HG03469 (cell line): ENCODE results near the gene C11orf71.

Experiments used
- ATAC-seq: cut with Tn5 transposase; IDR thresholded peaks from one replicate; pipeline ENCODE4 v1.9.1; 2021; ENCODE audit warnings: mild to moderate bottlenecking, moderate library complexity, moderate number of reproducible peaks; ENCODE audit not compliant: unreplicated experiment

The C11orf71 gene

DNA sequence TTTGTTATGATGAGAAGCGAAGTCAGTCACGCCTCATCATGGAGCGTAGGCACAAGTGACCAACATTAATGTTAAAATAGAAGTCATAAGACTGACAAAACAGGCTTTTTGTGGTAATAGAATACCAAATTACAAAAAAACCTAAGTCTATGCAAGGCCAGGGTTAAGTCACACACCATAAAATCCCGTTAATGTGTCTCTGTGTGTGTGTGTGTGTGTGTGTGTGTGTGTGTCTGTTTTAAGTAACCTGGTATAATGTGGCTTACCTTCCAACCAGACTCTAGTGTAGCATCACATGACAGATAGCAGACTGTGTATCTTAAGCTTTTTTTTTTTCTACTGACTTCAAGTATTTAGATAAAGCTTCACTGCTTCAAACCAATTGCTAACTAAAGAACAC lies 38.0 kb downstream of the C11orf71 start:
- ATAC-seq = no peak

- ATAC-seq = no peak
These were observed 41.0 kb downstream of the C11orf71 start for GRCh38 chr11:114359342-114359741.

- no peak for ATAC-seq
These were observed 41.6 kb downstream of the C11orf71 start for GRCh38 chr11:114358716-114359115.

- ATAC-seq = no peak
These were observed 46.2 kb downstream of the C11orf71 start for GRCh38 chr11:114354076-114354475.

DNA sequence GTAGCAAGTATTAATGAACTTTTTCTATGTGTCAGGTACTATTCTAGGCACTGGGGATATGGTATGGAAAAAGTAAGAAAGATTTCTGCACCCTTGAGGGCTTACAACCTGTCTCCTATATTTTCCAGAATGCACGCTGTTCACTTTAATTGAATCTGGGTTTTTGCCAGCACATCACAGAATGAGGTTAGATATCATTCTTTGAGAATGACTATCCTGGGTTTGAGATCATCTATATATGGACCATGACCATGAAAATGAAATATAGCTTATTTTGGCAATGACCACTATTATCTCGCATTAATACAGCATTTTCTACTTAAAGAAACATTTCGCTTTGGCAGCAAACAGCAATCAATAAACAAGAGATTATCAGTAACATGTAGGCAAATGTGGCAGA lies 46.9 kb downstream of the C11orf71 start:
- ATAC-seq = no peak

GRCh38 chr11:114350022-114350421 lies 50.3 kb downstream of the C11orf71 start:
- no peak for ATAC-seq
